Keratinocyte (primary cell): ENCODE data around the gene C1orf74. TPM values are rescaled to one million over a fixed set of nuclear protein-coding genes. Genes with fewer than 3 reads are reported as not detected.

Source experiments
- DNase-seq: peaks from one replicate; pipeline ENCODE4 v3.0.0-alpha.2; 2011; ENCODE audit warnings: low read depth, missing footprints, low spot score
- FAIRE-seq: peaks from 2 replicates; lab custom pipeline; 2011; peaks lifted over from hg19 to GRCh38; lab: Jason Lieb, UNC
- H2AFZ ChIP-seq: 2 replicates; pipeline ENCODE4 v1.6.0; 2012; ENCODE audit warnings: low read length, control low read depth, inconsistent platforms; ENCODE audit not compliant: control insufficient read depth
- H3K27ac ChIP-seq: 2 replicates; pipeline ENCODE4 v1.5.1; 2011; ENCODE audit warnings: low read length; ENCODE audit not compliant: control insufficient read depth, insufficient read depth
- H3K27me3 ChIP-seq: 3 replicates; pipeline ENCODE4 v1.6.0; 2011; ENCODE audit warnings: low read length; ENCODE audit not compliant: control insufficient read depth, insufficient read depth; ENCODE audit errors: extremely low read depth
- H3K36me3 ChIP-seq, 2 experiments: 2 replicates in 1 of 2; 3 replicates in 1 of 2; pipeline ENCODE4 v1.5.1; 2011; ENCODE audit warnings: low read length in 2 of 2, mild to moderate bottlenecking in 1 of 2; ENCODE audit not compliant: control insufficient read depth in 2 of 2, insufficient read depth in 2 of 2; ENCODE audit errors: extremely low read depth in 1 of 2
- H3K4me1 ChIP-seq: 3 replicates; pipeline ENCODE4 v1.5.1; 2011; ENCODE audit warnings: low read length; ENCODE audit not compliant: control insufficient read depth, insufficient read depth; ENCODE audit errors: extremely low read depth
- H3K4me2 ChIP-seq: 3 replicates; pipeline ENCODE4 v1.6.0; 2011; ENCODE audit warnings: low read depth, low read length; ENCODE audit not compliant: control insufficient read depth, insufficient read depth; ENCODE audit errors: extremely low read depth
- H3K4me3 ChIP-seq, 3 experiments: fragments of 200-600 bp in 1 of 3; sonication (generic) in 1 of 3; 2 replicates in 2 of 3; 3 replicates in 1 of 3; pipeline ENCODE4 v1.5.1; 2011 to 2016; ENCODE audit warnings: low read length in 3 of 3, mild to moderate bottlenecking in 3 of 3, control low read depth in 2 of 3, inconsistent platforms in 1 of 3, low read depth in 1 of 3, mixed read lengths in 1 of 3, mixed run types in 1 of 3, moderate library complexity in 1 of 3; ENCODE audit not compliant: control insufficient read depth in 2 of 3, insufficient read depth in 2 of 3; ENCODE audit errors: extremely low read depth in 1 of 3
- H3K79me2 ChIP-seq: 2 replicates; pipeline ENCODE4 v1.6.0; 2012; ENCODE audit warnings: low read length; ENCODE audit not compliant: control insufficient read depth, insufficient read depth
- H3K9ac ChIP-seq: 3 replicates; pipeline ENCODE4 v1.6.0; 2011; ENCODE audit warnings: low read length; ENCODE audit not compliant: control insufficient read depth, insufficient read depth; ENCODE audit errors: extremely low read depth
- H3K9me1 ChIP-seq: 3 replicates; pipeline ENCODE4 v1.6.0; 2011; ENCODE audit warnings: low read length; ENCODE audit not compliant: control insufficient read depth, insufficient read depth; ENCODE audit errors: extremely low read depth
- H3K9me3 ChIP-seq: 2 replicates; pipeline ENCODE4 v1.5.1; 2012; ENCODE audit warnings: low read depth, low read length; ENCODE audit not compliant: control insufficient read depth
- H4K20me1 ChIP-seq: 3 replicates; pipeline ENCODE4 v1.6.0; 2011; ENCODE audit warnings: low read length; ENCODE audit not compliant: control insufficient read depth, insufficient read depth; ENCODE audit errors: extremely low read depth
- EZH2 ChIP-seq: IDR thresholded peaks from one replicate; pipeline ENCODE4 v1.6.1; 2012; ENCODE audit warnings: inconsistent platforms, mild to moderate bottlenecking, low read length, moderate library complexity
- dilution Hi-C: fragments of 300-500 bp; cut with MboI; formaldehyde crosslinking; loops from one replicate; pipeline ENCODE4 v1.7.0; 2020; ENCODE audit warnings: low sequenced_read_pairs; ENCODE audit not compliant: extremely low pct_ligation_motif_present
- polyA plus RNA-seq, 5 experiments: library from polyadenylated mRNA; depleted of rRNA in 3 of 5; stranded (reverse) in 3 of 5; stranded (forward) in 1 of 5; unstranded in 1 of 5; fragments of >200 nt; gene quantifications; 1 replicate in 1 of 5; 2 replicates in 3 of 5; 3 replicates in 1 of 5; pipeline versions ENCODE4 v1.2.1 to v1.2.3, GENCODE V29; 2011 to 2012; ENCODE audit warnings: missing spikeins in 2 of 5, low read depth in 1 of 5, low replicate concordance in 1 of 5
- TF ChIP-seq, protein P1 (sequence below), 3 experiments: IDR thresholded peaks in 1 of 3; conservative IDR thresholded peaks in 1 of 3; optimal IDR thresholded peaks in 1 of 3; 2 replicates in 2 of 3; 3 replicates in 1 of 3; pipeline versions ENCODE3 to v1.5.1; 2011; ENCODE audit warnings: low read length in 3 of 3, mild to moderate bottlenecking in 3 of 3, moderate library complexity in 2 of 3, control low read depth in 1 of 3, inconsistent platforms in 1 of 3; ENCODE audit not compliant: insufficient read depth in 2 of 3; ENCODE audit errors: extremely low read depth in 1 of 3

Gene C1orf74
- polyA plus RNA-seq, 1 donor (not counting 4 experiments of a cell fraction or from before 2014, with no cell fraction given), result 58.1 TPM

DNA sequence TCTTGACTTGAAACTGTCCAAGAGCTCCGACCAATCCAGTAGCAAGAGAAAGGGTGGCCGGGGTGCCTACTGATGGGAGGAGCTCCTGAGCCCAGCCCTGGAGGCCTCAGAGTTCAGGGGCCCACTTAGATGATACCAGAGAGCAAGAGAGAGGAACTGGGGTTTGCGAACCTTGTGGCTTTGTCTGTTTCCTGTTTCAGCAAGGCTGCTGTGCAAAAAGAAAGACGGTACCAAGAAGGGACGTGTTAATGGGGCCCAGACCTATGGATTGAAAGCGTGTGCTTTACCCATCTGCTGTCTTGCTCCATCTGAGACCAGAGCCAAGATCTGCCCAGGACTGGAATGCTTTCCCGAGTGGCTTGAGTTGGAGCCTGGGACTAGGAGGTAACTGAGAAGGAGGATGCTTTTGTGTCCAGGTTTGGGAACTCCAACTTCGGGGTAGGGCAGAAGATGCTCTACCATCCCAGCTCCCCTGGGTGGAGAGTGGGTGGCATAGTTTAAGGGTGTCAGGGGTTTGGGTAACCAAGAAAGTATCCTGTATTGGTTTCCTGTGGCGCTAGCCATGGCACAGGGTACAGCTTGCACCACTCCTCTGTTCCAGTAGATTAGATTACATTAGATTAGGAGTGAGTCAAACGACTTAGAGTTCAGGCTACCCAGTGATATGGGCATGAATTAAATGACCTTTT, 28.3 kb downstream of the C1orf74 start, which contains the start of gene TRAF3IP3:
TSS of gene TRAF3IP3 (plus strand) at position 128 of the 689 bp plus-strand sequence. CDS start 3,987 bp downstream, outside the sequence.
- Histone ChIP-seq H3K9ac (no peak within 1 kb of the TSS), H3K4me3 (no peak within 1 kb of the TSS), H4K20me1 (no peaks in the 10 kb centered on the region), H3K79me2 (no peaks in the 10 kb centered on the region), H2AFZ (no peak within 1 kb of the TSS), H3K4me1 (no peaks in the 10 kb centered on the region), H3K9me3 (no peaks in the 10 kb centered on the region), H3K27me3 (no peaks in the 10 kb centered on the region), H3K9me1 (no peaks in the 10 kb centered on the region), H3K4me2 (no peak within 1 kb of the TSS), H3K36me3 (no peaks in the 10 kb centered on the region), H3K27ac (no peak within 1 kb of the TSS)
- FAIRE-seq, result no peak
- no peak for DNase-seq
- dilution Hi-C loops, result no loop called here
- no peak for TF ChIP-seq EZH2
- TF ChIP-seq, protein P1, sequence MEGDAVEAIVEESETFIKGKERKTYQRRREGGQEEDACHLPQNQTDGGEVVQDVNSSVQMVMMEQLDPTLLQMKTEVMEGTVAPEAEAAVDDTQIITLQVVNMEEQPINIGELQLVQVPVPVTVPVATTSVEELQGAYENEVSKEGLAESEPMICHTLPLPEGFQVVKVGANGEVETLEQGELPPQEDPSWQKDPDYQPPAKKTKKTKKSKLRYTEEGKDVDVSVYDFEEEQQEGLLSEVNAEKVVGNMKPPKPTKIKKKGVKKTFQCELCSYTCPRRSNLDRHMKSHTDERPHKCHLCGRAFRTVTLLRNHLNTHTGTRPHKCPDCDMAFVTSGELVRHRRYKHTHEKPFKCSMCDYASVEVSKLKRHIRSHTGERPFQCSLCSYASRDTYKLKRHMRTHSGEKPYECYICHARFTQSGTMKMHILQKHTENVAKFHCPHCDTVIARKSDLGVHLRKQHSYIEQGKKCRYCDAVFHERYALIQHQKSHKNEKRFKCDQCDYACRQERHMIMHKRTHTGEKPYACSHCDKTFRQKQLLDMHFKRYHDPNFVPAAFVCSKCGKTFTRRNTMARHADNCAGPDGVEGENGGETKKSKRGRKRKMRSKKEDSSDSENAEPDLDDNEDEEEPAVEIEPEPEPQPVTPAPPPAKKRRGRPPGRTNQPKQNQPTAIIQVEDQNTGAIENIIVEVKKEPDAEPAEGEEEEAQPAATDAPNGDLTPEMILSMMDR (optimal IDR thresholded peaks at IDR 0.05 in 1 of 3, IDR thresholded peaks at IDR 0.05 in 1 of 3, conservative IDR thresholded peaks at IDR 0.05 in 1 of 3; ENCODE audit: extremely low read depth in 1 of 3, insufficient read depth in 2 of 3, low read length in 3 of 3), result no peak

DNA sequence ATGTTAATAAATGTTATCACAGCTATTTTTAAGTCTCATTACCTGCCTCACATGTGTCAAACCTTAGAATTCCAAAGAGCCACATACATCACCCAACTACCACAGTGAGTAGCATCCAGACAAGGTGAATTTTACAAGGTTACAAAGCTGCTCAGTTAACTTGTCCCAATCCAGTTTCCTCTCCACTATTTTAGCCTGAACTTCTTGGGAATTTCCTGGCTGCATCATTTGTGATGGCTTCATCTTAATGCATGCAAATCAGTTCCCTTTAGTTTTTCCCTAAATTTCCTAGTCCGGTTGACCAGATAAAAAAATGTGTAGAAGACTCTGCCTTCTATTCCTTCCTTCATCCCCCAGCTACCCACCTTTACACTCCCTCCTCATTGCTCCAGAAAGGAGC, 29.1 kb downstream of the C1orf74 start:
- Histone ChIP-seq H2AFZ (no peak overlapping the region), H3K27me3 (no peaks in the 10 kb centered on the region), H3K9me3 (no peaks in the 10 kb centered on the region), H3K4me1 (no peaks in the 10 kb centered on the region), H3K9me1 (no peaks in the 10 kb centered on the region), H3K27ac (no peak overlapping the region), H3K4me2 (no peak overlapping the region), H3K79me2 (no peaks in the 10 kb centered on the region), H4K20me1 (no peaks in the 10 kb centered on the region), H3K9ac (no peak overlapping the region), H3K4me3 (no peak overlapping the region), H3K36me3 (no peaks in the 10 kb centered on the region)
- DNase-seq (no peak), FAIRE-seq (no peak)
- dilution Hi-C loops, result no loop called here
- no peak for TF ChIP-seq EZH2
- TF ChIP-seq, protein P1 (optimal IDR thresholded peaks at IDR 0.05 in 1 of 3, IDR thresholded peaks at IDR 0.05 in 1 of 3, conservative IDR thresholded peaks at IDR 0.05 in 1 of 3; ENCODE audit: extremely low read depth in 1 of 3, insufficient read depth in 2 of 3, low read length in 3 of 3), result no peak
